Endothelial cell of umbilical vein (primary cell): ENCODE data around the gene PRMT1. TPM values are rescaled to one million over a fixed set of nuclear protein-coding genes. Genes with fewer than 3 reads are reported as not detected.

Experiments used
- BruUV-seq: library from RNA; stranded (reverse); fragments of 400-500 nt; replicated peaks from 2 replicates; lab custom pipeline; 2021; lab: Mats Ljungman, UMichigan
- CTCF ChIA-PET: fragments of 300-600, 350-600 bp; sonication (Branson Sonifier 250); formaldehyde crosslinking; loops from one replicate; lab custom pipeline; 2021; ENCODE audit warnings: antibody characterized with exemption, inconsistent platforms; lab: Charles Lee
- POLR2A ChIA-PET: fragments of 300-600, 350-600 bp; sonication (Branson Sonifier 250); formaldehyde crosslinking; loops from one replicate; lab custom pipeline; 2021; ENCODE audit warnings: antibody characterized with exemption, inconsistent platforms; lab: Charles Lee
- DNase-seq: peaks from one replicate; pipeline ENCODE4 v3.0.0-alpha.2; 2011; ENCODE audit warnings: low read depth, low spot score
- FAIRE-seq: peaks from 2 replicates; lab custom pipeline; 2011; peaks lifted over from hg19 to GRCh38; lab: Jason Lieb, UNC
- H2AFZ ChIP-seq: 2 replicates; pipeline ENCODE4 v1.6.0; 2012; ENCODE audit warnings: low read depth, low read length, control low read depth, inconsistent platforms
- H3K27ac ChIP-seq: 2 replicates; pipeline ENCODE4 v1.5.1; 2011; ENCODE audit warnings: low read depth, mild to moderate bottlenecking, control low read depth, low read length, moderate library complexity; ENCODE audit not compliant: insufficient read depth
- H3K27me3 ChIP-seq, 2 experiments: 2 replicates each; pipeline versions ENCODE4 v1.6.0 to v1.6.1; 2011; ENCODE audit warnings: low read length in 2 of 2, mixed read lengths in 1 of 2; ENCODE audit not compliant: control insufficient read depth in 2 of 2, insufficient read depth in 2 of 2
- H3K36me3 ChIP-seq, 2 experiments: 2 replicates in 1 of 2; 3 replicates in 1 of 2; pipeline ENCODE4 v1.5.1; 2011; ENCODE audit warnings: low read length in 2 of 2, mild to moderate bottlenecking in 1 of 2, moderate library complexity in 1 of 2; ENCODE audit not compliant: control insufficient read depth in 2 of 2, insufficient read depth in 2 of 2; ENCODE audit errors: extremely low read depth in 1 of 2
- H3K4me1 ChIP-seq: 3 replicates; pipeline ENCODE4 v1.5.1; 2011; ENCODE audit warnings: mild to moderate bottlenecking, low read length; ENCODE audit not compliant: control insufficient read depth, insufficient read depth; ENCODE audit errors: extremely low read depth
- H3K4me2 ChIP-seq: 2 replicates; pipeline ENCODE4 v1.6.1; 2011; ENCODE audit warnings: low read length, control low read depth, mixed read lengths; ENCODE audit not compliant: insufficient read depth
- H3K4me3 ChIP-seq, 3 experiments: fragments of 200-600 bp in 1 of 3; sonication (generic), shearing (Covaris generic) in 1 of 3; replicated peaks in 1 of 3; 2 replicates each; pipeline ENCODE4 v1.5.1; 2011 to 2016; ENCODE audit warnings: control low read depth in 3 of 3, low read length in 3 of 3, mild to moderate bottlenecking in 2 of 3, inconsistent platforms in 1 of 3, low read depth in 1 of 3, moderate library complexity in 1 of 3; ENCODE audit not compliant: insufficient read depth in 1 of 3
- H3K79me2 ChIP-seq: 2 replicates; pipeline ENCODE4 v1.6.0; 2012; ENCODE audit warnings: low read length, inconsistent platforms; ENCODE audit not compliant: control insufficient read depth, insufficient read depth
- H3K9ac ChIP-seq: replicated peaks from 2 replicates; pipeline ENCODE3; 2011; ENCODE audit warnings: low read length, control low read depth; ENCODE audit not compliant: insufficient read depth; ENCODE audit errors: extremely low read depth
- H3K9me1 ChIP-seq: replicated peaks from 3 replicates; pipeline ENCODE4 v1.6.0; 2011; ENCODE audit warnings: mild to moderate bottlenecking, low read length; ENCODE audit not compliant: control insufficient read depth, insufficient read depth; ENCODE audit errors: extremely low read depth
- H3K9me3 ChIP-seq: replicated peaks from 2 replicates; pipeline ENCODE4 v1.5.1; 2012; ENCODE audit warnings: low read length, inconsistent platforms; ENCODE audit not compliant: control insufficient read depth, insufficient read depth
- H4K20me1 ChIP-seq: replicated peaks from 2 replicates; pipeline ENCODE3; 2011; ENCODE audit warnings: mild to moderate bottlenecking, low read length; ENCODE audit not compliant: control insufficient read depth, insufficient read depth; ENCODE audit errors: extremely low read depth
- CTCF ChIP-seq, 2 donors: IDR thresholded peaks; 1 replicate in 1 of 2; 2 replicates in 1 of 2; pipeline ENCODE4 v1.5.1; 2011; ENCODE audit warnings: low read length in 2 of 2, mild to moderate bottlenecking in 2 of 2, moderate library complexity in 2 of 2, control low read depth in 1 of 2, inconsistent platforms in 1 of 2, low read depth in 1 of 2; ENCODE audit not compliant: insufficient read depth in 1 of 2; ENCODE audit errors: extremely low read depth in 1 of 2
- EZH2 ChIP-seq: IDR thresholded peaks from 2 replicates; pipeline ENCODE4 v1.6.1; 2012; ENCODE audit warnings: borderline replicate concordance, low read depth, mild to moderate bottlenecking, moderate library complexity, low read length, inconsistent platforms; ENCODE audit not compliant: severe bottlenecking
- FOS ChIP-seq: IDR thresholded peaks from 2 replicates; pipeline ENCODE4 v1.6.1; 2011; ENCODE audit warnings: mild to moderate bottlenecking, low read length, moderate library complexity, borderline replicate concordance; ENCODE audit not compliant: insufficient read depth
- GATA2 ChIP-seq: IDR thresholded peaks from 2 replicates; pipeline ENCODE4 v1.7.0; 2011; ENCODE audit warnings: low read depth, mild to moderate bottlenecking, moderate library complexity, mixed read lengths, low read length; ENCODE audit not compliant: insufficient read length, insufficient read depth
- JUN ChIP-seq: IDR thresholded peaks from 2 replicates; pipeline ENCODE4 v1.6.1; 2011; ENCODE audit warnings: borderline replicate concordance, low read depth; ENCODE audit not compliant: insufficient read length, insufficient read depth
- MAX ChIP-seq: IDR thresholded peaks from 2 replicates; pipeline ENCODE4 v1.6.1; 2011; ENCODE audit not compliant: insufficient read depth, insufficient read length
- MYC ChIP-seq: IDR thresholded peaks from one replicate; pipeline ENCODE4 v1.6.1; 2011; ENCODE audit warnings: mild to moderate bottlenecking, low read depth, low read length
- POLR2A ChIP-seq: IDR thresholded peaks from 2 replicates; pipeline ENCODE4 v1.6.1; 2012; ENCODE audit warnings: low read depth, mild to moderate bottlenecking, control low read depth, low read length
- POLR2AphosphoS5 ChIP-seq: IDR thresholded peaks from 2 replicates; pipeline ENCODE4 v1.6.1; 2012; ENCODE audit warnings: low read depth, mild to moderate bottlenecking, control low read depth, low read length, moderate library complexity; ENCODE audit not compliant: insufficient read depth
- dilution Hi-C: fragments of 300-500 bp; cut with MboI; formaldehyde crosslinking; loops from one replicate; pipeline ENCODE4 v1.15.0; 2019; ENCODE audit warnings: low sequenced_read_pairs; ENCODE audit not compliant: extremely low pct_ligation_motif_present
- intact Hi-C: fragments of 100-400 bp; cut with micrococcal nuclease; formaldehyde crosslinking; loops from one replicate; pipeline ENCODE4 v1.10.0; 2022
- polyA plus RNA-seq, 4 experiments: library from polyadenylated mRNA; depleted of rRNA in 3 of 4; stranded (reverse) in 3 of 4; unstranded in 1 of 4; fragments of >200 nt; gene quantifications; 2 replicates each; pipeline versions ENCODE4 v1.2.1 to v1.2.3, GENCODE V29; 2011 to 2012; ENCODE audit warnings: missing spikeins in 1 of 4
- total RNA-seq: library from RNA; stranded (reverse); gene quantifications from 2 replicates; pipeline ENCODE4 v1.2.3, GENCODE V29; 2021

Gene PRMT1
- total and polyA plus RNA-seq, 2 donors (not counting 3 experiments of a cell fraction or from before 2014, with no cell fraction given), result 242 to 542 TPM

- intact Hi-C loops (no loop called here), dilution Hi-C loops (no loop called here)
- H3K9me3 ChIP-seq, result no peaks in the 10 kb centered on the region
- H3K9ac ChIP-seq, result no peak overlapping the region
- H3K27ac ChIP-seq, result no peak overlapping the region
- DNase-seq, result no peak
- BruUV-seq, result no TSS peak
- peaks cover 0 to 2% of the 10 kb centered on the region in 2 experiments for H3K36me3 ChIP-seq
- H3K4me2 ChIP-seq, result no peak overlapping the region
- peaks cover 21% of the 10 kb centered on the region for H3K4me1 ChIP-seq
- no peak for FAIRE-seq
- POLR2A ChIA-PET, result no interaction called here
- H3K27me3 ChIP-seq, result no peaks in the 10 kb centered on the region
- no peak overlapping the region for H3K4me3 ChIP-seq
- TF ChIP-seq EZH2 (no peak), POLR2AphosphoS5 (no peak), CTCF (IDR thresholded peaks at IDR 0.05; ENCODE audit: extremely low read depth in 1 of 2, insufficient read depth in 1 of 2, low read depth in 1 of 2, low read length in 2 of 2) (no peak), GATA2 (no peak), POLR2A (no peak), JUN (no peak), MAX (no peak), FOS (no peak), MYC (no peak)
- no peak overlapping the region for H2AFZ ChIP-seq
- no peaks in the 10 kb centered on the region for H3K9me1 ChIP-seq
- H4K20me1 ChIP-seq, result no peaks in the 10 kb centered on the region
- CTCF ChIA-PET, result no interaction called here
- peaks cover 14% of the 10 kb centered on the region for H3K79me2 ChIP-seq
Measured at GRCh38 chr19:49636233-49636932, 40.7 kb upstream of the PRMT1 start.
